Hypothalamus (tissue), 51 donors: ENCODE measurements around the gene USP30.

Source experiments
- DNase-seq, 51 donors: peaks; one replicate each; lab custom pipeline; 2025; lab: John Stamatoyannopoulos, UW

USP30 gene

DNA sequence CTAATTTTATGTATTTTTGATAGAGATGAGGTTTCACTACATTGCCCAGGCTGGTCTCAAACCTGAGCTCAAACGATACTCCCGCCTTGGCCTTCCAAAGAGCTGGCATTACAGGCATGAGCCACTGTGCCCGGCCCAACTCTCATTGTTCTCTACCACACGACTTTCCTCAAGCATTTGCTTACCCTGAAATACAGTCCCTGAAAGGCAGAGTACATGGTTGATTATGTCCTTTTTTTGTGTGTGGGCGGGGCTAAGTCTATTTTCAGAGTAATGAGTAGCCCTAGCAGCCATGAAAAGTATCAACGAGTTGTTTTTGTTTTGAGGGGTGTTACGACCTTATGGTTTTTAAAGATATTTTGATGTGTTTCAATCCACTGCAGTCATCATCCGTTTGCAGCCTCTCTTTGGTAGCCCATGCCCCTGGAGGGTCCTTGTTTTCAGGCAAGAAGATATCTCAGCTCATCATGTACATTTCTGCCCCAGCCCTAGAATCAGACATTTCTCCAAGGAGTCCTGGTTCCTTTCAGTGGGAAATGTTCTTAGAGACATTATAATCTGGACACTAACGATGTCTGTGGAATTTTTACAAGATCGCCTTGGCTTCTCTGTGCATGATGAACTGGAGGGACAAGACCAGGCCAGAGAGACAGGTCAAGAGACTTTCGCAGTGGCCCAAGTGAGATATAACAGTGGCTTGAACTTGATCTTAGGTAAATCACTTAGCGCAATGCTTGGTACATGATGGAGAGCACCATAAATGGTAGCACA is 72.7 kb downstream of the USP30 start:
- DNase-seq: no peak

DNA sequence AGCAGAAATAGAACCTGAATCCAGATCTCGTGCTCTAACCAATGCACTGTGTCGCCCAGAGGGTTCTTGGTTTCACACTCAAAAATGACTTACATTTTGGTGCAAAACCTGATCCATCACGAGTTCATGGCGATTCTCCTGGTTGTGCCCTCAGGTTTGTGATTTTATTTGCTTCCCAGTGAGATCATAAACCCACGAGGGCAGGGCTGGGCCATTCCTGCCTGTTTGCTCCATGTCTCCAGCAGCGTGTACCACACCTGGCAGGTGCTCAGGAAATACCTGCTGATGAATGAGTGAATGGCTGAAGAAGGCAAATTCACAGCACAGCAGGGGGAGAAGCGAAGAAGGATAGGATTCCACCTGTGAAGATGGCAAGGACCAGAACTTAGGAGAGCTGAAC is 73.4 kb downstream of the USP30 start:
- DNase-seq: no peak

DNA sequence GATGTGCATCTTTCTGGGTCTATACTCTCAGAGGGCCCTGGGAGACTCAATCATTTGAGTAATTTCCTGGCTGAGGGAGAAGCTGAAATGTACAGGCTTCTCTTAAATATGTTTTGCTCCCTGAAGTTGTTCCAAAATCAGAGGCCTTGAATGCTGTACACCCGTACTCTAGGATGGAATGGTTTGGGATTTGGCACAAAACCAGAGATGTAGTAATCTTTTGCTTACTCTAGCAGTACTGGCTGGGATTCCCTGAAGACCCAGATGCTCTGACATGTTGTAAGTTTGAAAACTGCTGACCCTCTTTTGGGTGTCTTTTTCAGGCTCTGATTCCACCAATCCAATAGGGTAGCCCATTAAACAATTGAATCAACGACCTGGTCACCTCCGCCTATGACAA is 74.4 kb downstream of the USP30 start:
- no peak for DNase-seq

DNA sequence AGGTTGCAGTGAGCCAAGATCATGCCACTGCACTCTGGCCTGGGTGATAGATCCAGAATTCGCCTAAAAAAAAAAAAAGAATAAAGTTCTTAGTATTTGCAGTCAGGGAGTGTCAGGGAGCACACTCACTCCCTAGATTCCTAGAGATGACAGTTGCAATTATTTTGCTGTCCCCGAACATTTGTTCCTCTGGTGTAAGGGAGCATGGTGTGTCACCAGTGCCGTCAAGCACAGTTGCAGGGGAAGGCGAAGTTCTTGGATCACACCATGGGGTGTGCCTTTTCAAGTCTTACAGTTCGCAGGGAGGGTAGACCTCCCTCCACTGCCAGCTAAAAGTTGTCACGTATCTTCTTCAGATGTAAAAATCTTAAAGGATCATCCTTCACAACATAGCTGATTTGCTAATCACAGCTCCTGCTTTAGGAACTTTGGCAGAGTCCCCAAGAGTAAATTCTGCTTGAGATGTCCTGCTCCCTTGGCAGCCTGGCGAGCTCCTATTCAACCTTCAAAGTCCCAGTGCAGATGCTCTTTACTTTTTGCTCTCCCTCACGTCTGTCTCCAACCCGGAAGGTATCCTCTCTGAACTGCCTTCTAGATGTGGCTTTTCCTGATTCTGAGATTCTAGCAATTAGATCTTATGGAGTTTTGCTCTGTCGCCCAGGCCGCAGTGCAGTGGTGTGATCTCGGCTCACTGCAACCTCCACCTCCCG is 75.3 kb downstream of the USP30 start:
- no peak for DNase-seq

GRCh38 chr12:109130297-109131153 is 78.1 kb downstream of the USP30 start:
- no peak for DNase-seq

GRCh38 chr12:109131154-109132050 is 79.0 kb downstream of the USP30 start:
- peak in 23 of 51 donors; percentile 8 to 64 (median 25) for DNase-seq

DNA sequence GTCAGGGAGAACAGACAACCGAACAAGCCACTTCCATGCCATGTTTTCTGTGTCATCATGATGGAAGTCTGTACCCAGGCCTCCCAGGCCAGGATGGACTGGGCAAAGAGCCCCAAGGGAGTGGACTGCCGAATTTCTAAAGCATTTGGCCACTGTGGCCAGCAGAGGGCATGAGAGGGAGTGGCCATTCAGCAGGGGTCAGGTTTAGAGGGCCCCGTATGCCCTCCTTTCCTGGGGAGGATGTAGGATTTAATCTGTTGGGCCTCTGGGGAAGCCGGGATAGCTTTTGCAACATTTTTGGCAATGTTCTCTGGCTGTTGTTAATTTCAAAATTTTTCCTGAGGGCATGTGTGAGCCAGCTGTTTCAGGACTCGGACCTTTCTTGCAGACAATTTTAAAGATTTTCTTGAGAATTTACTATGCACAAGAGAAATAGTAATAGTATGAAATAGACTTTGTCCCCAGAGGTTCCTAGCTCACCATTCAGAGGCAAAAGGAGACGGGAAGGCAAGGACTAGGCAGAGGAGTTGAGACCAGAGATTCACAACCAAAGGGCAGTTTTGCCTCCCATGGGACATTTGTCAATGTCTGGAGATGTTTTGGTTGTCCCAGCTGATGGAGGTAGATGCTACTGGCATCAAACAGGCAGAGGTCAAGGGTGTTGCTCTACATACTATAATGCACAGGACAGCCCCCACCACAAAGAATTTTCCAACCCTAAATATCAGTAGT is 82.0 kb downstream of the USP30 start:
- peak in 5 of 51 donors; percentile 7 to 27 (median 21) for DNase-seq

- no peak for DNase-seq
These were observed 84.7 kb downstream of the USP30 start for GRCh38 chr12:109137055-109137454.
